Left ventricle myocardium inferior (tissue), 1 donor: Measurements from ENCODE around the gene CRACR2B. TPM values are rescaled to one million over a fixed set of nuclear protein-coding genes. Genes with fewer than 3 reads are reported as not detected.

Experiments
- DNase-seq: peaks from one replicate; pipeline ENCODE4 v3.0.0-alpha.2; 2020
- H3K27ac ChIP-seq: fragments of 200-600 bp; replicated peaks from 2 replicates; pipeline ENCODE4 v1.8.0; 2021
- H3K27me3 ChIP-seq: fragments of 200-600 bp; 2 replicates; pipeline ENCODE4 v1.8.0; 2021; ENCODE audit warnings: low read depth
- H3K36me3 ChIP-seq: fragments of 200-600 bp; 2 replicates; pipeline ENCODE4 v1.8.0; 2021
- H3K4me1 ChIP-seq: fragments of 200-600 bp; 2 replicates; pipeline ENCODE4 v1.8.0; 2021
- H3K4me3 ChIP-seq: fragments of 200-600 bp; 2 replicates; pipeline ENCODE4 v1.8.0; 2021; ENCODE audit warnings: mild to moderate bottlenecking, moderate library complexity
- H3K9me3 ChIP-seq: fragments of 200-600 bp; replicated peaks from 2 replicates; pipeline ENCODE4 v1.8.0; 2021
- intact Hi-C: fragments of 100-400 bp; cut with micrococcal nuclease; formaldehyde crosslinking; loops from one replicate; pipeline ENCODE4 v1.11.0; 2022
- total RNA-seq: library from RNA; stranded (reverse); fragmentation: NEBNext Ultra II Directional; extraction: Animal tissue kit (Norgen Biotek cat#: 25700); gene quantifications from one replicate; pipeline ENCODE4 v1.2.1, GENCODE V29; 2021
- TF ChIP-seq, protein P1 (sequence below): fragments of 200-600 bp; IDR thresholded peaks from 2 replicates; pipeline ENCODE4 v1.8.0; 2021; ENCODE audit warnings: antibody characterized with exemption, mild to moderate bottlenecking, borderline replicate concordance
- donor health status: DM: no; HTN: yes; CAD: no; lungs with severe emphysema.

Gene CRACR2B
- total RNA-seq, 1 donor from 2014 or later = 23.2 TPM

DNA sequence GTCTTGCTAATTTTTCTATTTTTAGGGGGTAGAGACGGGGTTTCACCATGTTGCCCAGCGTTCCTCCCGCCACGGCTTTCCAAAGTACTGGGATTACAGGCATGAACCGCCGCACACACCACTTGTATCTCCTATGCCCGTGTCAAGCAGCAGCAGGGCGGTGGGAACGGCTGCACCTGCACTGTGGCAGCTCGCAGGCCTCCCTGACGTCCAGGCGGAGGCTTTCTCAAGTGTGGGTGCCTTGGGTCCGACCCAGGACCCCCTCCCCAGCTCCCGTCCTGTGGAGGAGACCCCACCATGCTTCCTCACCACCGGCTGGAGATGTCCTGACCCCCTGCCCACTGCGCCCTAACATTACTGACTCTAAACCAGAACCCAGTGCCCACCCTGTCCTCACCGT is 40.7 kb downstream of the CRACR2B start:
- Histone ChIP-seq H3K27me3 (no peaks in the 10 kb centered on the region), H3K9me3 (no peaks in the 10 kb centered on the region), H3K4me3 (no peak overlapping the region), H3K36me3 (peaks cover 36% of the 10 kb centered on the region), H3K4me1 (no peaks in the 10 kb centered on the region), H3K27ac (no peak overlapping the region)
- DNase-seq = no peak
- intact Hi-C loops = no loop called here
- TF ChIP-seq, protein P1, sequence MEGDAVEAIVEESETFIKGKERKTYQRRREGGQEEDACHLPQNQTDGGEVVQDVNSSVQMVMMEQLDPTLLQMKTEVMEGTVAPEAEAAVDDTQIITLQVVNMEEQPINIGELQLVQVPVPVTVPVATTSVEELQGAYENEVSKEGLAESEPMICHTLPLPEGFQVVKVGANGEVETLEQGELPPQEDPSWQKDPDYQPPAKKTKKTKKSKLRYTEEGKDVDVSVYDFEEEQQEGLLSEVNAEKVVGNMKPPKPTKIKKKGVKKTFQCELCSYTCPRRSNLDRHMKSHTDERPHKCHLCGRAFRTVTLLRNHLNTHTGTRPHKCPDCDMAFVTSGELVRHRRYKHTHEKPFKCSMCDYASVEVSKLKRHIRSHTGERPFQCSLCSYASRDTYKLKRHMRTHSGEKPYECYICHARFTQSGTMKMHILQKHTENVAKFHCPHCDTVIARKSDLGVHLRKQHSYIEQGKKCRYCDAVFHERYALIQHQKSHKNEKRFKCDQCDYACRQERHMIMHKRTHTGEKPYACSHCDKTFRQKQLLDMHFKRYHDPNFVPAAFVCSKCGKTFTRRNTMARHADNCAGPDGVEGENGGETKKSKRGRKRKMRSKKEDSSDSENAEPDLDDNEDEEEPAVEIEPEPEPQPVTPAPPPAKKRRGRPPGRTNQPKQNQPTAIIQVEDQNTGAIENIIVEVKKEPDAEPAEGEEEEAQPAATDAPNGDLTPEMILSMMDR = no peak

GRCh38 chr11:868802-869201 is 41.1 kb downstream of the CRACR2B start:
- TF ChIP-seq, protein P1 = no peak
- Histone ChIP-seq H3K9me3 (no peaks in the 10 kb centered on the region), H3K27ac (no peak overlapping the region), H3K27me3 (no peaks in the 10 kb centered on the region), H3K36me3 (peaks cover 33% of the 10 kb centered on the region), H3K4me1 (no peaks in the 10 kb centered on the region), H3K4me3 (no peak overlapping the region)
- intact Hi-C loops = no loop called here
- DNase-seq = no peak

GRCh38 chr11:869399-870126 is 41.8 kb downstream of the CRACR2B start:
- Histone ChIP-seq H3K27ac (no peak overlapping the region), H3K4me1 (no peaks in the 10 kb centered on the region), H3K9me3 (no peaks in the 10 kb centered on the region), H3K27me3 (no peaks in the 10 kb centered on the region), H3K36me3 (peaks cover 26% of the 10 kb centered on the region), H3K4me3 (no peak overlapping the region)
- no peak for DNase-seq
- intact Hi-C loops = no loop called here
- TF ChIP-seq, protein P1 = no peak

DNA sequence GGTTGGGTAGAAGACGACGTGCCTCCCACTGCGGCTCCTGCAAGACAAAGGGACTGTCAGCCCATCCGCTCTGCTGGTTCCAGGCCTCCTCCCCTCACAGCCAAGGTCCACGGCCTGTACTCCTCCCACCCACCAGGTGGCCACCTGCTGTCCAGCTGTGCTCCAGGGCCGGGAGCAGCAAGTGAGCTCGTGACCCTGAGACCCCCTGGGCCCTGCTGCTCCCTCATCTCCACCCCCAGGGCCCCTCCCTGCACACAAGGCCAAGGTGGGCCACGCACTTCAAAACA is 42.4 kb downstream of the CRACR2B start:
- no peaks in the 10 kb centered on the region for H3K9me3 ChIP-seq
- H3K4me3 ChIP-seq = no peak overlapping the region
- H3K4me1 ChIP-seq = no peaks in the 10 kb centered on the region
- no peak overlapping the region for H3K27ac ChIP-seq
- DNase-seq = no peak
- TF ChIP-seq, protein P1 = peak; percentile 11
- H3K27me3 ChIP-seq = no peaks in the 10 kb centered on the region
- intact Hi-C loops = no loop called here
- H3K36me3 ChIP-seq = peaks cover 21% of the 10 kb centered on the region

GRCh38 chr11:870418-870817 is 42.7 kb downstream of the CRACR2B start:
- H3K27ac ChIP-seq = no peak overlapping the region
- H3K27me3 ChIP-seq = no peaks in the 10 kb centered on the region
- H3K4me3 ChIP-seq = no peak overlapping the region
- H3K36me3 ChIP-seq = peaks cover 18% of the 10 kb centered on the region
- TF ChIP-seq, protein P1 = no peak
- H3K4me1 ChIP-seq = no peaks in the 10 kb centered on the region
- DNase-seq = no peak
- no peaks in the 10 kb centered on the region for H3K9me3 ChIP-seq
- intact Hi-C loops = no loop called here

DNA sequence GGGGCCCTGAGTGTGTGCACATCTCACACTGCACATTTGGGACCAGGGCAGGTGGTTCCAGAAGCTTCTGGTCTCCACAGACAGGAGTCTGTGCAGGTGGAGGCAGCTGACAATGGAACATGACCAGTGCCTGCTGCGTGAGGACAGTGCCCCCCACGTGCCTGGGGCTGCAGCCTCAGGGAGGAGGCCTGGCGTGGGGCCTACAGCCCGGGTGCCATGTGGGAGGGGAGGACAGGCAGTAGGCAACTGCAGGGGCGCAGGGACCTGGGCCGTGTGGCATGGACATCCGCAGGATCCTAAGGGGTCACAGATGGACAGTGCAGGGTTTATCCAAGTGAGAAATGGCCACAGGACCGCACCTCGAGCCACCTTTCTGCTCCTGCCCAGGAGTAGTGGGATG is 43.8 kb downstream of the CRACR2B start:
- intact Hi-C loops = no loop called here
- Histone ChIP-seq H3K27ac (no peak overlapping the region), H3K27me3 (no peaks in the 10 kb centered on the region), H3K4me1 (peaks cover 5% of the 10 kb centered on the region), H3K4me3 (no peak overlapping the region), H3K9me3 (no peaks in the 10 kb centered on the region), H3K36me3 (peaks cover 8% of the 10 kb centered on the region)
- TF ChIP-seq, protein P1 = no peak
- DNase-seq = no peak
